ENCODE data around the gene CEACAM1.
"Not testable (repeated sequence)": the region's sequence is repeated elsewhere in the genome, so short reads cannot be mapped to it uniquely, and the experiment has no call there.

The CEACAM1 gene
- long read RNA-seq, donor 1, partial matches to known transcripts, result 0 of 4 reads
- long read RNA-seq, donor 1, other reads (novel, unspliced or antisense), result 0 of 4 reads
- long read RNA-seq, donor 2, result 0 reads
- long read RNA-seq, donor 3, result 0 reads
- long read RNA-seq, donor 4, partial matches to known transcripts, result 0 of 3 reads
- long read RNA-seq, donor 4, other reads (novel, unspliced or antisense), result 0 of 3 reads
- long read RNA-seq, donor 5, partial matches to known transcripts, result 0 of 1 reads
- long read RNA-seq, donor 5, other reads (novel, unspliced or antisense), result 0 of 1 reads
- long read RNA-seq, donor 6, partial matches to known transcripts, result 0 of 1 reads
- long read RNA-seq, donor 6, other reads (novel, unspliced or antisense), result 0 of 1 reads
- long read RNA-seq, donor 7, result 0 reads
- long read RNA-seq, donor 8, partial matches to known transcripts, result 0 of 1 reads
- long read RNA-seq, donor 8, other reads (novel, unspliced or antisense), result 0 of 1 reads

DNA sequence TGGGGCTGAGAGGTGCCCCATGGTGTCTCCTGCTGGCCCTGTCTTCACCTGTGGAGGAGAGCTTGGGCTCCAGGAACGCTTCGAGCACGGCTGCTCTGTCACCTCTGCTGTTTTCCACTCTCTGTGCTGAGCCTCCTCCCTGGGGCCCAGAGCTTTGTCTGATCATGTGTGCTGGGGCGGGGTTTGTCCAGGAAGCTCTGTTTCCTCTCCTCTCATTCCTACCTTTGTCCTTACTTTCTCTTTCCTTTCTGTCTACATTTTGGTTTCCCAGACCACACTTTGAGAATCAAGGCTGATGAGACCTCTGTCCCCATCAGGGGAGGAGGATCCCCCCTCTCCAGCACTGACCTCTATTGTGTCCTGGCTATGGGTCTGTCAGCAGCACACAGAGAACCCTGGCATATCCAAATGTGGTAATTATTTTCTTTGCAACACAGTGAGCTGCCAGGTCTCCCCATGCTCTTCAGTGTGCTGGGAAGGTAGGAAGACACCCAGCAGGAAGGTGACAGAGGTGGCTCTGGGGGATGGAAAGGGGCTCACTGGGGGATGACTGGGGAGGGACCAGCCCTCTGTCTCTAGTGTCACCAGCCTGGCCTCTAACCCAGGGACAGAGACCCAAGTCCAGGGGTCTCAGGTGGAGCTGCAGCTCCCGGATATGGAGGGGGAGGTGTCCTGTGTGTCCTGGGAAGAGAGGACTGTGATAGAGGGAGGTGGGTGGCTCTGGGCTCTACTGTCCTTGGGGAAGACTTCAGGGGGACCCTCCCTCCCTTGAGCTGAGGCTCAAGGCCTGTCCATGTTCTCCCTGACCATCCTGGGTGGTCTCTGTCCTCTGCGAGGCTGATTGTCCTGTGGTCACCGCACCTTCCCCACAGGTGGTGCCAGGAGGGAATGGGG is at the start of gene CEACAM1:
TSS of gene CEACAM1 (minus strand) at position 128 of the 894 bp plus-strand sequence. CDS start at position 21, 107 bp downstream.
- peak; percentile 11 for DNase-seq

DNA sequence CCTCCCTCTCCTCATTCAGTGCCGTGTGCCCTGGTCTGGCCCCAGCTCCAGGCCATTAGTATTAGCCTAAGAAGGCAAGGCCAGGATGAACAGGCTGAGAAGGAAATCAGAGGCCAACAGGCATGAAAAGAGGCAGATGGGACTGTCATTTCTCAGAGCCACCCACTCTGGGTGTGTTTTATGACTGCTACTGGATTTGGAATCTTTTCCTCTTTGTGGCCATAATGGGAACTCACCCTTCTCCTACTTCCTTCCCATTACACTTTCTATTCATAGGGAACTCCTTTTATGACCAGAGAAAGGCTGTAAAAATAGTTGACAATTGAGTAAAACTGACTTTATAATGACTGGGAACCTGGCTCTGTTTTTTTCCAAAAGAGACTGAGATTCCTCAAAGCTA is 48.7 kb upstream of the CEACAM1 start:
- no peak for DNase-seq

DNA sequence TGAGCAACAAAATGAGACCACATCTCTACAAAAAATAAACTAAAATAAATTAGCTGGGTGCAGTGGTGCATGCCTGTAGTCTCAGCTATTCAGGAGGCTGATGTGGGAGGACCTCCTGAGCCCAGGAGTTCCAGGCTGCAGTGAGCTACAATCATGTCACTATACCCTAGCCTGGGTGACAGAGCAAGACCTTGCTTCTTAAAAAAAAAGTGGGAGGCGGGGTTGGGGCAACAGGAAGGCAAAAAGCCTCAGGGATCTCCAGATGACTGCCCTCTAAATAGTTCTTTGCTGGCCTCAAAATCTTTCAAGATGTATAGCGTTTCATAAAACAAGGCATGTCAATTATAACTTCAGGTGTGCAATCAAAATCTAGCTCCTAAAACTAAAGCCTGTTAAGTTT is 48.0 kb upstream of the CEACAM1 start:
- DNase-seq, result no peak

DNA sequence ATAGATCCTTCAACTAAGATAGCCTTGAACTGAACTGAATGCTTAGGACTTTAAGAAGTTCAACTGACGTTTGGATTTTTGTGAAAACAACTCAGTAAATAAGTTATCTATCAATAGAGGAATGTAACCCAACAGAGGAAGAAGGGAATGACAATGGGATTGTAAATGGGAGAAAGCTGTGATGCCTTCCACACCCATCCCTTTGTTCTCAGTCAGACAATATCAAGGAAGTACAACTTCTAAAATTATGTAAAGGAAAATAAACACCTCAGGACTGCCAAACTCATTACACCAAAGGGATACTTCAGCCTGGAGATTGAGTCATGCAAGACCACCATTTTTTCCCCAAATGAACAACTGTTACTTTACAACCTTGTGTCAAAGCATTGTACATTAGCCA is 45.4 kb upstream of the CEACAM1 start:
- no peak for DNase-seq

DNA sequence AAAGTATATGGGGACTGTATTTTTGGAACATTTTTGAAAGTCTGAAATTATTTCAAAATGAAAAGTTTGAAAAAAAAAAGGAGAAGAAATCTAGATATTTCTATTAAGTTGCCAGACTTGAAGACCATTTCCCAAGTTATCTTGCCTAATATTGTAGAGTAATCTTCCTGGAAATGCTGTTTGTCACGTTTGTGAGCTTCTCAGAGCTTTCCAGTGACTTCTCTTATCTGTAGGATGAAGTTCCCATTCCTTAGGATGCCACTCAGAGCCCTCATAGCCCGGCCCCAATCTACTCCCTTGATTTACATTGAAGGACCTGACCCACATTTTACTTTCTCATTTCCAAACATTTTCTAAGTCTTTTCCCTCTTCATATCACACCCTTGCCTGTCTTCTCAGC is 42.8 kb upstream of the CEACAM1 start:
- no peak for DNase-seq

DNA sequence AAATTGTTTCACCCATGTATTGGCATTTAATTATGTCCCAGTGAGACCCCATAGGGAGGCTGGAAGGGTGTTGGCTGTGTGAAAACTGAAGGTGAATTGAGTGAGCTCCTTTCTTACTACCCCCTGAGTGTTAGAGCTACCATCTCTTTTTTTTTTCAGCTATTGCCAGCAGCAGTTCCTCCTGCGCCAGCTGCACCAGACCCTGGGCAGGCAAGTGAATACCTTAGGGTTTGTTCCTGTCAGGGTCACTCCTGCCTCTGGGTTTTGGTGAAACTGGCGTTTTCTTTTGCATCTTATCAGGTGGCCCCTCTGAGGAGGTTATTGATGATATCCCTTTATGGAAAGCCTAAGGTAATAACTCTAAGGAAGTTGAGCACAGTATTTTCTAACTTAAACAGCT is 40.9 kb upstream of the CEACAM1 start:
- no peak for DNase-seq

DNA sequence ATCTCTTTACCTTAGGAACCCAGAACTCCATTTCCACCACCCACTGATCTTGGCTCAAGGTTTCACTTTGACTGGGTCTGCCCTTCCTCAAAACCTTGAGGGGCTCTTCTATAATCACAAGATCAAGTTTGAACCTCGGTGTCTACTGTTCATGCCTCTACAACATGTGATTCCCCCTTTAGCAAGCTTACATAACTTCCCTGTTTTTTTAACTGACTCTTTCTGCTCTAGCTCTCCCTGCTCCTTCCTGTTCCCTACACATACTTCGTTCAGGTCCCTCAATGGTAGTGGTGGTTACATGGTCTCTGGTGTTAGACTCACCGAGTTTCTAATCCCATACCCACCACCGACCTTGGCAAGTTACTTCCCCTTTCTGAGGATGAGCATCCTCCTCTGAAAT is 39.7 kb upstream of the CEACAM1 start:
- DNase-seq, result no peak

DNA sequence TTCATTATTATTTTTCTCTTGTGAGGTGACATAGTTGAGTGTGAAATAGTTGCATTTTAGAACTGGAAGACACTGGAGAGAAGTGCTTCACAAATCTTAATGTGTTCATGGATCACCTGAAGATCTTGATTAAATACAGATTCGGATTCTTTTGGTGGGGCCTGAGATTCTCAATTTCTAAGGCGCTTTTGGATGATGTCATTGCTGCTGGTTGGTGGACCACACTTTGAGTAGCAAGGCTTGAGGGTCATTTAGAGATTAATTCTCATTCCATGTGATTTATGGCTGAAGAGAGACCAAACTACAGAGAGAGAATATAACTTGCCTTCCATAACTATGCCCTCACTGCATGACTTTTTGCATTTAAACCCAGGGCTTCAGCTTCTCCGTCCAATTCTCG is 39.3 kb upstream of the CEACAM1 start:
- DNase-seq, result no peak

DNA sequence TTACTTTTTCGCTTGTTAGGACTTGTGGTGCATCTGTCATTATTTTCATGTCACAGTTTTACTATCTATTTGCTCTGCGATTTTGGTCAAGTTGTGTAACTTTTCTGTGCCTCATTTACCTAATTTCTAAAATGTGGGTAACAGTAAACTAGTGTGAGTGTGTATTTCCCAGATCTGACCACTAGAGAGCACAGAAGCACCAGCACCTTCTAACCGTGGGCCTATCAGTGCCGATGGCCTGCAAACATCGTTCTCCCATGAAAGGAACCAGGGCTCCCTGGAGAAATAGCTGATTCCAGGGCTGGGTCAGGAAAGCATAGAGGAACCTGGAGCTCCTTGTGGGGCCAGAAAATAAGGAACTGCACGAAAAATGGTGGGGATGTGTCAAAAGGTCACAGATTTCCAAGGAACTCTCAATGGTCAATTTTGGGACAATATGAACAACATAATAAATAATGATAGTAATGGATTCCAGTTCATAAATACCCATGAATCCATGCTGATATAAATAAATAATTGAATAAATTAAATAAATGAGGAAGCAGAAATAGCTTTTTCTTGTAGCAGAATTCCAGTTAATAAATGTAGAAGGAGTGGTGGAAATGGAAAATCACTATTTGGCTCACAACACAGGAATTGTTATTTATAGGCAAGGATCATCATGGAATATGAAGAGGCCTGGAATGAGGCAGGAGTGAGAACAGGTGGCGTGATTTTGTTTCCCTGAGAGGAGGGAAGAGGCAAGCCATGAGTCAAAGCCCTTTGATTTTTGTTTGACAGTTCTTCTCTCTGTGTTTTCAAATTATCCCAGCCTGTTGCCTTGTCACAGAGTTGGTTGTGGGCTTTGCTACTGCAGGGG is 35.3 kb upstream of the CEACAM1 start:
- DNase-seq, result no peak

DNA sequence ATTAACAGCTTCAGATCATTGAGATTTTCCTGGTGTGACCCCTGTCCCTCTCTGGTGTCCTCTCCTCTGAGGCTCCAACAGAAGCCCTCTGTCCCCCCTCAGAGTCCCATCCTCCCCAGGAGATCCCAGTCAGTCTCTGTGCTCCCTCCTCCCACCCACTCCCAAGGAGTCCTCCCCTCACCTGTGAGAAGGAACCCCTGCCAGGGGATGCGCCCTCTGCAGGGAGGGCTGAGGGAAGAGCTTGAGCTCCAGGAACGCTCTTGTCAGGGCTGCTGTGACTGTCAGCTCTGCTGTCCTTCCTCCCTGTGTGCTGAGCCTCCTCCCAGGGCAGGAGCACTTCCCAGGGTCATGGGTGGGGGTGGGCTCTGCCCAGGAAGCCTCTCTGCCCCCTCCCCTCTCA is 33.2 kb upstream of the CEACAM1 start:
- no peak for DNase-seq

DNA sequence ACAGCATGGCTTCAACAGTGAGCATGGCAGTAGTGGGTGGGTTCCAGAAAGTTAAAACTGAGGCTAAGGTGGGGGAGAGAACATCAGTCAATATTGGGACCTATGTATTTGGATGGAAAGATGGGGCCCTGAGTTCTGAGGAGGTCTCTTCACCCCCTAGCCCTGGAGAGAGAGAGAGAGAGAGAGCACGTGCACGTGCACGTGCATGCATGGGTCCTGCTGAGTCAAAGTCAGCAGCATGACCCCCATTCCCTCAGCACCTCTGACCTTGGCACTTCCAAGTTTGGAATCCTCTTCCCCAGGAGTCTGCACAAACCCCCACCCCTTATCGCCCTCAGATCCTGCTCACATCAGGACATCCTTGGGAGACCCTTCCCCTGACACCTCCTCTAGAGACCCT is 32.5 kb upstream of the CEACAM1 start:
- DNase-seq, result no peak

DNA sequence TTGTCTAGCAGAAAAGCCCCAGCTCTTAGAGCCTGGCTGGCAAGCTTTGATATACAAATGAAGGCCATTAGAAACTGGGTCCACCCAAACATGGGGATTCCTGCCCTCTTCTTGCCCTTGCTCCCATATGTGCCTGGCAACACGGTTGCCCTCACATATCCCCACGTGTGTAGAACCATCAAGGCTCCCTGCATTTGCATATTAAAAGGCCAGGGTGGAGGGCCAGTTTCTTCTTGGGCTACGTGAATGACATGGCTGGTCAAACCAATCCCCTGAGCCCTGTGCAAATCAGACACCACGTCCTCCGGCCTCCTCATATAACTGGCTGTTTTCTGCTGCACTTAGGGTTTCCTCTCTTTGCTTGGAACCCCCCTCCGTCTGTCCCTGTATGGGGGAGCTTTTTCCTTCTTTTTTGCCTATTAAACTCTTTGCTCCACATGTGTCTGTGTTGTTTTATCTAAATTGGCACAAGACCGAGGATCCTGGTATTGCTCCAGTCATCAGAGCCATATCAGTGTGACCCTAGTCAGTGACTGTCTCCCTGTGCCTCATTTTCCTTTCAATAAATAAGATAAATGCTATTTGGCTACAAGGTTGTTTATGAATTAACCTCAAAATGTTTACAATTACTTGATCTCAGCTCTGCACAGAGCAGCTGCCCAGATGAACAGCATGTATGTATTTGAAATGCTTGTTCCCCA is 30.3 kb upstream of the CEACAM1 start:
- no peak for DNase-seq

DNA sequence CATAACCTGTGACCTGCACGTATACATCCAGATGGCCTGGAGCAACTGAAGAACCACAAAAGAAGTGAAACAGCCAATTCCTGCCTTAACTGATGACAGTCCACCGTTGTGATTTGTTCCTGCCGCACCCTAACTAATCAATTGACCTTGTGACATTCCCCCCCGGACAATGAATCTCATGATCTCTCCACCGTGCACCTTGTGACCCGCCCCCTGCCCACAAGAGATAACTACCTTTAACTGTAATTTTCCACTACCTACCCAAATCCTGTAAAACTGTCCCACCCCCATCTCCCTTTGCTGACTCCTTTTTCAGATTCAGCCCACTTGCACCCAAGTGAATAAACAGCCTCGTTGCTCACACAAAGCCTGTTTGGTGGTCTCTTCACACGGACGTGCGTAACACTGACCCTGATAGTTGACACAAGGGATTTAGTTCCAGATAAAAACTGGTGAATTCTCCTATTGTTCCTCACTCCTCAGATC is 29.1 kb upstream of the CEACAM1 start:
- not testable (repeated sequence) for DNase-seq

DNA sequence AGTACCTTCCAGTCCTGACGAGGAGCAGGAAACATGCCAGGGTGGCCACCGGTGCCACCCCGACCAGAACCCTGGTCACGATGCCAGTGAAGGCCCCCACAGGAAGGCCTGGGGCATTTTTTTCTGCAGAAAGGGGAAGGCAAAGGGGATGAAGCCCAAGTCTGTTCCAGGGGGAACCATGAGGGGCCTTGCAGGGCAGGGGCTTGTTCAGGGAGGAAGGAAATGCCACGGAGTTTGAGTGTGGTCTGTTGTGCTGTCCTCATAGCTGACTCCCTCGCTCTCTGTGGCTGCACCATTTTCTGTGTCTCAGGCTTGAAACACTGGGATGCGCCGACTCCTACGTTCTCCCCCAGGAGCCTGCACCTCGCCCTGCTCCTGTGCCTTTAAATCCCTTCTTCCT is 27.5 kb upstream of the CEACAM1 start:
- no peak for DNase-seq

DNA sequence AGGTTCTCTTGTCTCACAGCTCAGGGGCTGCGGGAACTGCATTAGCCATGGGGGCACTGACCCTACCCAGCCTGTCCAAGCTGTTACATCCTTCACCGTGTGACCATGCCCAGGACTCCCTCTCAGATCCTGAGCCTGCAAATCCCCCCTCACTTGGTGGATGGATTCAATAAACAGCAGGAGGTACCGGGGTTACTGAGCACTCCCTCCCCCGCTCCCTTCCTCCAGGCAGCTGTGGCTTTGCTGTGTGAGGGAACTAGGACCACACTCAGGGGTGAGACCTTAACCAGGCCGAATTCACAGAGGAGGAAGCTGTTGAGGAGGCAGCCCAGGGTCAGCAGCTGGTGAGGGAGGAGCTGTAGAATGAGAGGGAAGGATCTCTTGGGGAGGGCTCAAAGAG is 27.0 kb upstream of the CEACAM1 start:
- no peak for DNase-seq

DNA sequence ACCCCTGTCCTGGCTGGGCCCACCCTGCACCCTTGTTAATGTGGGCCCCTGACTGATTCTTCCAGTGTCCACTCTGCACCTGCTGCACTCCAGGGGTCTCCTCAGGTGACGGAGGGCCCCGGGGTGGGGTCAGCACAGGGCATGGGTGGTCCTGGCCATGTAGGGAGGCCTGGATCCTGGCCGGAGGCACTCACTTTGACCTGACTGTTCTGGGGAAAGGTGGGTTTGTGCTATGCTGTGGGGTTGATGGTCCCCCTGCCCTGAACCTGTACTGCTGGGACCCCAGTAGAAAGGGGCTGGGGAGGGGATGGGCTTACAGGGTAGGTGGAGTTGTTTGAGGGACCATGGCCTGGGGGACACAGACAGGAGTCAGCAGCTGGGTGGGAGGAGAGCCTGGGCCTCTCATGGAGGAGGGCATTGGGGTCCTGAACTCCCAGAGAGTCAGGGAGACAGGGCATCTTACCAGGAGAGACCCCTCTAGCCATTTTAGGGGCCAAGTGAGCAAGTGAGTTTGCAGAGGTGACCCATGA is 25.8 kb upstream of the CEACAM1 start:
- DNase-seq, result no peak

DNA sequence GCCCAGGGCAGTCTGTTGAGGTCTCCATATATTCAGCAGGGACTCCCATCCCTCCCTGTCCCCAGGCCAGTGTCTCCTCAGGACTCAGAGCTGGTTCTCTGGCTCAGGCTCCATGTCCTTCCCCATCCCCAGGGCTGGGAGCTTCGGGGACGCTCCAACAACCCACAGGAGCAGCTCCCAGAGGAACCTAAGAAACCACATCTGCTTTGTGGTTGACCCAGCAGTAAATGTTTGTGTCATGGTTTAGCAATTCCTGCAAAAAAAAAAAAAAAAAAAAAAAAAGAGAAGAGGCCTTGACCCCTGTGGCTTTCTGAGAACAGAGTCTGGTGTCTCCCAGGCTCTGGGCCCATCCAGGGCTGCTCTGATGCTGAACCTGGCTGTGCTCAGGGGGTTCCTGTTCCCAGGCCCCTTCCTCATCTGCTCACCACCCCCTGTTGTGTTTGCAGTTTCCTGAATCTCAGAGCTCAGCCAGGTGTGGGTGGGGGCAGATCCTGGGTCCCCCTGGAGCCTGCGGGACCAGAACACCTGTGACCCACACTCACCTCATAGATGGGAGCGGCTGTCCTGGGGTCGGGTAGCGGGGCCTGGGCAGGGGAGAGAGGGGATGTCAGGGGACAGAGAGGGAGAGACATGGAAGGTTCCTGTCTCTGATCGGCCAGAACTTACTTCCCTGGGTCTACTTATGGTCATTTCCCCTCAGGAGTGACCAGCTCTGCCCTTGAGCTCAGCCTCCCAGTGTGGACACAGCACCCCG is 25.2 kb upstream of the CEACAM1 start:
- no peak for DNase-seq

DNA sequence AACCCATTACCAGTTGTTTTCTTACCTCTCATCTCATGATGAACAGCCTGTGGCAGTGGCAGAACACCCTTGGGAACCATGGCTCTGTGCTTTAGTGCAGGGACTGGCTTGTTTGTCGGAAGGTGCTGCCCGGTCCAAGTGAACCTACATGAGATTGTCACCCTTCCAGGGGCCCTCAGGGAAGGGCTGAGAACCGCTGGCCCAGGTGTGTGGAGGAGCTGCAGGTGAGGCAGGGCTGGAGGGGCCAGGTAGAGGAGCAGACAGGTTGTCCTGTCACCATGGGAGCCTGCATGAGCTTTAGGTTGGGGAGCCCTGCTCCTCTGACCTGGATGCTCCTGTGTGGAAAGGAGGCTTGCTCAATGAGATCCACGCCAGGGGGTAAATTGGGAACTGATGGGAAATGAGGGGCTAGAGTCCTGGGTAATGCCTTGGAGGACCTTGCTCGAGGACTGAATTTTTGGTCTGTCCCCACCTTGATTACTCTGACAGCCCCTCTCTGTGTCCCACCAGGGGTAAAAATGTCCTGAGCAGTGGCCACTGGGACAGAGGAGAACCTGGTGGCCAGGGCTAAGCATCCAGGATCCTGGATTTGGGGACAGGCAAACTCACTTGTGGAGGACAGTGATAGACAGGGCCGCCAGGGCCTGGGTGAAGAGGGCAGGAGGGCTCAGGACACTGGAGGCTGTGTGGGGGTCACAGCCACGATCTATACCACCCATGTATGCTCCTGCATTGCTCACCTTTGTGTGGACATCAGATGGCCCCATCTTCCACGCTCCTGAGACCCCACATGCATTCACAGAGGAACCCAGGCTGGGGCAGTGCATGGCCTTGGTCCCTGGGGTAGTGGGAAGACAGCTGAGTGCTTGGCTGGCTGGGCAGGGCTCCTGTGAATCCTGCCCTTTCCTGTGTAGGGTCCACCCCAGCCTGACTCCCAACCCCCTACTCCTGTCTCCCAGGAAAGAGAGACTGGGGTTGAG is 24.1 kb upstream of the CEACAM1 start:
- no peak for DNase-seq

DNA sequence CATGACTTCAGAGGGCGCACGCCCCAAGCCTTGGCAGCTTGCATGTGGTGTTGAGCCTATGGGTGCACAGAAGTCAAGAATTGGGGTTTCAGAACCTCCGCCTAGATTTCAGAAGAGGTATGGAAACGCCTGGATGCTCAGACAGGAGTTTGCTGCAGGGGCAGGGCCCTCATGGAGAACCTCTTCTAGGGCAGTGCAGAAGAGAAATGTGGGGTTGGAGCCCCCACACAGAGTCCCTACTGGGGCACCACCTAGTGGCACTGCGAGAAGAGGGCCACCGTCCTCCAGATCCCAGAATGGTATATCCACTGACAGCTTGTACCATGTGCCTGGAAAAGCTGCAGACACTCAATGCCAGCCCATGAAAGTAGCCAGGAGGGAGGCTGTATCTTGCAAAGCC is 22.2 kb upstream of the CEACAM1 start:
- not testable (repeated sequence) for DNase-seq

Data from right kidney (tissue), 9 donors.